Measurements from ENCODE around the gene PTPRJ.

DNA sequence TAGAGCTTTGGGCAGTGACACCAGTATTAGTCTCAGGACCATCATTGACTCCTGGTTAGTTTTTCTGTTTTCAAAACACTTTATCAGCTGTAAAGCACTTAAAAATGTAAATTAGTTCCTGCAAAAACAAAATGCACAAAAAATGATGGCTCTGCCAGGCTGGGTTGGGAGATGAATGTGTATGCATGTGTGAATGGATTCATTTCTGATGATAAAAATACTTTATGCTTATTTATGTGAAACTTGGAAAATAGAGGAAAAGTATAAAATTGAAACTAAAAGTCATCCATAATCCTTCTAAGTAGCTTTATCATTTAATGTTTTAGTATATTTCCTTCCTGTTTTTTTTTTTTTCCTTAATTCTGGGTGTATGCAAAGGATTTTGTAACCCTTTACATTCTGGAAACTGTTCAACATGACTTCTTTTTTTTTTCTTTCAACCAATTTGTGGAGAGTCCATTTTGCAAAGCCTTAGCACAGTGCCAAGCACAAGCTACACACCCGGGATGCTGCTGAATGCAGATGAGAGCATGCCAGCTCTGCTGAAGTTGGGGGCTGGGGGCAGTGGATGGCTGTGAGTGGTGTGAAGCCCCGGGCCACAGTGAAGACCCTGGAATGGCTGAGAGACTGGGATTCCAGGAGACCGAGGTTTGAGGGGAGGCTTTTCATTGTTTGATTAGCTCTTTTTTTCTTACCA lies 37.6 kb downstream of the PTPRJ start:
- TF ChIP-seq EZH2 (IDR thresholded peaks at IDR 0.05; ENCODE audit: low read length, unreplicated experiment) (no peak), EZH2phosphoT487 (IDR thresholded peaks at IDR 0.05; ENCODE audit: borderline replicate concordance, low read length) (no peak)
- TF ChIP-seq, protein P1, sequence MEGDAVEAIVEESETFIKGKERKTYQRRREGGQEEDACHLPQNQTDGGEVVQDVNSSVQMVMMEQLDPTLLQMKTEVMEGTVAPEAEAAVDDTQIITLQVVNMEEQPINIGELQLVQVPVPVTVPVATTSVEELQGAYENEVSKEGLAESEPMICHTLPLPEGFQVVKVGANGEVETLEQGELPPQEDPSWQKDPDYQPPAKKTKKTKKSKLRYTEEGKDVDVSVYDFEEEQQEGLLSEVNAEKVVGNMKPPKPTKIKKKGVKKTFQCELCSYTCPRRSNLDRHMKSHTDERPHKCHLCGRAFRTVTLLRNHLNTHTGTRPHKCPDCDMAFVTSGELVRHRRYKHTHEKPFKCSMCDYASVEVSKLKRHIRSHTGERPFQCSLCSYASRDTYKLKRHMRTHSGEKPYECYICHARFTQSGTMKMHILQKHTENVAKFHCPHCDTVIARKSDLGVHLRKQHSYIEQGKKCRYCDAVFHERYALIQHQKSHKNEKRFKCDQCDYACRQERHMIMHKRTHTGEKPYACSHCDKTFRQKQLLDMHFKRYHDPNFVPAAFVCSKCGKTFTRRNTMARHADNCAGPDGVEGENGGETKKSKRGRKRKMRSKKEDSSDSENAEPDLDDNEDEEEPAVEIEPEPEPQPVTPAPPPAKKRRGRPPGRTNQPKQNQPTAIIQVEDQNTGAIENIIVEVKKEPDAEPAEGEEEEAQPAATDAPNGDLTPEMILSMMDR (conservative IDR thresholded peaks at IDR 0.05; ENCODE audit: low read depth, low read length) = no peak
